ENCODE results near the gene IGF1R. TPM values are rescaled to one million over a fixed set of nuclear protein-coding genes. Genes with fewer than 3 reads are reported as not detected.

IGF1R gene
- total and polyA plus RNA-seq, 12 donors = 8.6 to 138 (median 66.0) TPM

GRCh38 chr15:98785807-98786621 is 137.7 kb downstream of the IGF1R start:
- Histone ChIP-seq H3K9me3 (replicated peaks in 1 of 3) (no peaks in the 10 kb centered on the region), H3K36me3 (replicated peaks in 1 of 2) (no peaks in the 10 kb centered on the region), H3K4me1 (replicated peaks in 1 of 2) (peaks cover 7 to 30% of the 10 kb centered on the region in 2 donors), H3K27ac (no peak overlapping the region), H3K4me3 (no peak overlapping the region), H3K27me3 (no peaks in the 10 kb centered on the region)
- intact Hi-C loops (cut with DNase I) = no loop called here
- no peak for DNase-seq
- TF ChIP-seq CTCF (IDR thresholded peaks at IDR 0.05) (no peak), POLR2A (IDR thresholded peaks at IDR 0.05) (no peak)
- 82 to 91% (median 89%) methylated on average over 8 to 9 of the region's 9 CpGs for WGBS, 4 donors

- Histone ChIP-seq H3K36me3 (replicated peaks in 1 of 2) (no peaks in the 10 kb centered on the region), H3K27me3 (no peaks in the 10 kb centered on the region), H3K4me3 (no peak overlapping the region), H3K4me1 (replicated peaks in 1 of 2) (peaks cover 7 to 30% of the 10 kb centered on the region in 2 donors), H3K27ac (no peak overlapping the region), H3K9me3 (replicated peaks in 1 of 3) (no peaks in the 10 kb centered on the region)
- TF ChIP-seq POLR2A (IDR thresholded peaks at IDR 0.05) = no peak
- TF ChIP-seq CTCF (IDR thresholded peaks at IDR 0.05) = no peak
- intact Hi-C loops (cut with DNase I) = no loop called here
- 92 to 95% (median 95%) methylated on average over 9 of the region's 9 CpGs for WGBS, 4 donors
- DNase-seq = no peak
These were observed 138.4 kb downstream of the IGF1R start for GRCh38 chr15:98786717-98787116.

GRCh38 chr15:98787194-98787593 is 138.9 kb downstream of the IGF1R start:
- Histone ChIP-seq H3K27ac (no peak overlapping the region), H3K9me3 (replicated peaks in 1 of 3) (no peaks in the 10 kb centered on the region), H3K27me3 (no peaks in the 10 kb centered on the region), H3K4me1 (replicated peaks in 1 of 2) (peaks cover 7 to 32% of the 10 kb centered on the region in 2 donors), H3K36me3 (replicated peaks in 1 of 2) (no peaks in the 10 kb centered on the region), H3K4me3 (no peak overlapping the region)
- intact Hi-C loops (cut with DNase I) = no loop called here
- 83 to 98% (median 92%) methylated on average over 2 of the region's 2 CpGs for WGBS, 4 donors
- DNase-seq = no peak
- TF ChIP-seq CTCF (IDR thresholded peaks at IDR 0.05) (no peak), POLR2A (IDR thresholded peaks at IDR 0.05) (no peak)

GRCh38 chr15:98787936-98788757 is 139.8 kb downstream of the IGF1R start:
- intact Hi-C loops (cut with DNase I) = no loop called here
- Histone ChIP-seq H3K9me3 (replicated peaks in 1 of 3) (no peaks in the 10 kb centered on the region), H3K36me3 (replicated peaks in 1 of 2) (no peaks in the 10 kb centered on the region), H3K27ac (peak overlapping the region in 1 of 5 donors; percentile 18), H3K4me1 (replicated peaks in 1 of 2) (peaks cover 7 to 34% of the 10 kb centered on the region in 2 donors), H3K4me3 (no peak overlapping the region), H3K27me3 (no peaks in the 10 kb centered on the region)
- 62 to 76% (median 70%) methylated on average over 7 to 9 of the region's 9 CpGs for WGBS, 4 donors
- no peak for DNase-seq
- TF ChIP-seq CTCF (IDR thresholded peaks at IDR 0.05) = no peak
- no peak for TF ChIP-seq POLR2A (IDR thresholded peaks at IDR 0.05)

All from adrenal gland (tissue), 12 donors.